Liver (tissue), 9 donors: Measurements from ENCODE around the gene CTRB1. TPM values are rescaled to one million over a fixed set of nuclear protein-coding genes. Genes with fewer than 3 reads are reported as not detected.

Experiments used
- DNase-seq: peaks from one replicate; pipeline ENCODE4 v3.0.0-alpha.2; 2017; ENCODE audit warnings: low spot score
- H3K27ac ChIP-seq, 2 donors: one replicate each; pipeline ENCODE4 v1.7.0; 2013; ENCODE audit warnings: inconsistent platforms in 2 of 2, low read length in 2 of 2, control low read depth in 1 of 2, low read depth in 1 of 2, mild to moderate bottlenecking in 1 of 2
- H3K27me3 ChIP-seq, 4 donors: one replicate each; pipeline versions ENCODE4 v1.6.1 to v1.7.0; 2013; ENCODE audit warnings: low read length in 3 of 4, inconsistent platforms in 1 of 4, mild to moderate bottlenecking in 1 of 4, moderate library complexity in 1 of 4; ENCODE audit not compliant: control insufficient read depth in 4 of 4, insufficient read depth in 4 of 4
- H3K36me3 ChIP-seq, 4 donors: one replicate each; pipeline versions ENCODE4 v1.6.1 to v1.7.0; 2013; ENCODE audit warnings: low read length in 3 of 4, mild to moderate bottlenecking in 3 of 4, low read depth in 1 of 4, moderate library complexity in 1 of 4; ENCODE audit not compliant: control insufficient read depth in 4 of 4, insufficient read depth in 3 of 4
- H3K4me1 ChIP-seq, 4 donors: one replicate each; pipeline versions ENCODE4 v1.6.1 to v1.7.0; 2013; ENCODE audit warnings: low read length in 3 of 4, mild to moderate bottlenecking in 3 of 4, moderate library complexity in 1 of 4; ENCODE audit not compliant: control insufficient read depth in 4 of 4, insufficient read depth in 4 of 4
- H3K4me3 ChIP-seq, 3 donors: one replicate each; pipeline versions ENCODE4 v1.6.1 to v1.7.0; 2013; ENCODE audit warnings: low read length in 3 of 3, control low read depth in 1 of 3, low read depth in 1 of 3, mild to moderate bottlenecking in 1 of 3
- H3K9ac ChIP-seq, 2 donors: one replicate each; pipeline ENCODE4 v1.7.0; 2013; ENCODE audit warnings: low read length in 2 of 2, mild to moderate bottlenecking in 2 of 2, moderate library complexity in 2 of 2, control low read depth in 1 of 2, low read depth in 1 of 2
- H3K9me3 ChIP-seq, 4 donors: one replicate each; pipeline versions ENCODE4 v1.6.1 to v1.7.0; 2013; ENCODE audit warnings: low read length in 3 of 4; ENCODE audit not compliant: control insufficient read depth in 4 of 4
- EGR1 ChIP-seq, 2 donors: IDR thresholded peaks; 2 replicates each; pipeline ENCODE4 v1.6.1; 2016 to 2018; ENCODE audit warnings: antibody characterized with exemption in 2 of 2, low read depth in 2 of 2
- FOXA1 ChIP-seq: IDR thresholded peaks from 2 replicates; pipeline ENCODE4 v1.6.1; 2016; ENCODE audit warnings: antibody characterized with exemption
- FOXA2 ChIP-seq: IDR thresholded peaks from 2 replicates; pipeline ENCODE4 v1.6.1; 2016; ENCODE audit warnings: antibody characterized with exemption
- GABPA ChIP-seq, 2 donors: IDR thresholded peaks in 1 of 2; conservative IDR thresholded peaks in 1 of 2; 2 replicates each; pipeline ENCODE4 v1.6.1; 2016; ENCODE audit warnings: antibody characterized with exemption in 2 of 2, mild to moderate bottlenecking in 1 of 2, moderate library complexity in 1 of 2
- HNF4A ChIP-seq, 2 donors: conservative IDR thresholded peaks; 2 replicates each; pipeline ENCODE4 v1.6.1; 2016; ENCODE audit warnings: antibody characterized with exemption in 2 of 2, mild to moderate bottlenecking in 2 of 2
- HNF4G ChIP-seq: IDR thresholded peaks from 2 replicates; pipeline ENCODE4 v1.6.1; 2016; ENCODE audit warnings: antibody characterized with exemption
- JUND ChIP-seq, 2 donors: IDR thresholded peaks; 2 replicates each; pipeline ENCODE4 v1.6.1; 2016; ENCODE audit warnings: antibody characterized with exemption in 2 of 2
- MAX ChIP-seq: IDR thresholded peaks from 2 replicates; pipeline ENCODE4 v1.6.1; 2016; ENCODE audit warnings: antibody characterized with exemption
- NR2F2 ChIP-seq: IDR thresholded peaks from 2 replicates; pipeline ENCODE4 v1.6.1; 2016; ENCODE audit warnings: antibody characterized with exemption
- RAD21 ChIP-seq, 2 donors: IDR thresholded peaks; 2 replicates each; pipeline ENCODE4 v1.6.1; 2016; ENCODE audit warnings: antibody characterized with exemption in 2 of 2, mild to moderate bottlenecking in 2 of 2
- REST ChIP-seq: IDR thresholded peaks from 2 replicates; pipeline ENCODE4 v1.6.1; 2016; ENCODE audit warnings: antibody characterized with exemption, mild to moderate bottlenecking
- RXRA ChIP-seq, 2 donors: IDR thresholded peaks; 2 replicates each; pipeline ENCODE4 v1.6.1; 2017 to 2018; ENCODE audit warnings: antibody characterized with exemption in 2 of 2, mild to moderate bottlenecking in 1 of 2
- SP1 ChIP-seq: IDR thresholded peaks from 2 replicates; pipeline ENCODE4 v1.6.1; 2018; ENCODE audit warnings: antibody characterized with exemption, mild to moderate bottlenecking
- TAF1 ChIP-seq: conservative IDR thresholded peaks from 2 replicates; pipeline ENCODE4 v1.6.1; 2016; ENCODE audit warnings: antibody characterized with exemption, mild to moderate bottlenecking
- YY1 ChIP-seq: IDR thresholded peaks from 2 replicates; pipeline ENCODE4 v1.6.1; 2016; ENCODE audit warnings: antibody characterized with exemption, mild to moderate bottlenecking
- ZBTB33 ChIP-seq: IDR thresholded peaks from 2 replicates; pipeline ENCODE4 v1.6.1; 2016; ENCODE audit warnings: antibody characterized with exemption
- WGBS: extraction: QIAGEN DNeasy Blood & Tissue Kit; methylation state at CpG from one replicate; pipeline ENCODE4 v1.1.7; 2013; 5-methylcytosine and 5-hydroxymethylcytosine counted together
- polyA plus RNA-seq, 2 donors: library from polyadenylated mRNA; stranded (reverse) in 1 of 2; unstranded in 1 of 2; fragments of 200-250 nt in 1 of 2; fragments of >200 nt in 1 of 2; fragmentation: Nextera tagmentation in 1 of 2; extraction: Ambion mirVana in 1 of 2; gene quantifications; one replicate each; pipeline versions ENCODE4 v1.2.1 to v1.2.3, GENCODE V29; 2013 to 2015
- total RNA-seq, 2 donors: library from RNA; depleted of rRNA; stranded (reverse); fragments of >200 nt; gene quantifications; one replicate each; pipeline ENCODE4 v1.2.3, GENCODE V29; 2014
- TF ChIP-seq, protein P1 (sequence below): IDR thresholded peaks from 2 replicates; pipeline ENCODE4 v1.6.1; 2016; ENCODE audit warnings: antibody characterized with exemption
- TF ChIP-seq, protein P2 (sequence below): fragments of 150-350 bp; IDR thresholded peaks from 2 replicates; pipeline ENCODE4 v1.5.1; 2017; ENCODE audit warnings: improper control_type of control experiment, low read depth, low read length; ENCODE audit not compliant: missing input control
- donor health status: healthy.
- donor health status: healthy.
- donor health status: healthy.
- donor health status: healthy.
- donor health status: healthy.

CTRB1 gene
- total and polyA plus RNA-seq, 4 donors, result not detected

- TF ChIP-seq FOXA1, result no peak
- no peak for TF ChIP-seq SP1
- H3K4me1 ChIP-seq, result peaks cover 25 to 51% (median 42%) of the 10 kb centered on the region in 4 donors
- peak overlapping the region in 1 of 2 donors; percentile 1 for H3K9ac ChIP-seq
- H3K9me3 ChIP-seq, result no peaks in the 10 kb centered on the region
- H3K4me3 ChIP-seq, result no peak overlapping the region
- WGBS, result 65% methylated on average over 5 of the region's 5 CpGs
- peak overlapping the region; percentile 88 to 97 for H3K27ac ChIP-seq
- H3K27me3 ChIP-seq, result no peaks in the 10 kb centered on the region
- H3K36me3 ChIP-seq, result no peaks in the 10 kb centered on the region
- no peak for DNase-seq
Measured at GRCh38 chr16:75262800-75263127, 44.0 kb downstream of the CTRB1 start.

DNA sequence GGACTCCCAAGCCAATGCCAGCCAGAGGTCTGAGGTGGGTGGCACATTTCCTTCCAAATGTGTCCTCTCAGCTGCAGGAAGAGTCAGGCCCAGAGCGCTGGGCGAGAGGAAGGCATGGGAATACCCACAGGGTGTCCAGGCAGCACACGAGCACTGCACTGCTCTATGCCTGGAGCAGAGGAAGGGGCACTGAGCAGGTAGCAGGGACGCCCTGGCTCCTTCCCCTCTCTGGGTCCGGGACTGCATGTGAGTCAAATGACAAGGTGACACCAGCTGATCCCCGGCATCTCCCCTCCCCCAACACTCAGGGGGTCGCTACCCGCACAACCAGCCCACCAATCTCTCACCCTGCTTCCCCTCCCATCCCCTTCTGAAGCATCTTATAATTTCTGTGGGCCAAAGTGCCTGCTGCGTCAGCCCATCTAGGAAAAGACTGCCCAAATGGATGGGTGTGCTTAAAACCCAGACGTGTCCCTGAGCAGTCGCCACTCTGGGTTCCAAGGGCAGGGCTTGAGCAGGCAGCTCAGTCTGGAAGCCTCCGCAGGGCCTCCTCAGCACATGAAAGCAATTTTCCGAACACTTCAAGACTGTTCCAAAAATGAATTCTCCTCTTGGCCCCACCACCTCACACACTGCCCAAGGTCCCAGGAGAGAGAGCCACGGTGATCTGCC is 44.6 kb downstream of the CTRB1 start:
- peaks cover 25 to 51% (median 42%) of the 10 kb centered on the region in 4 donors for H3K4me1 ChIP-seq
- H3K4me3 ChIP-seq, result peak overlapping the region in 1 of 3 donors; percentile 19
- no peaks in the 10 kb centered on the region for H3K27me3 ChIP-seq
- H3K36me3 ChIP-seq, result no peaks in the 10 kb centered on the region
- no peak for DNase-seq
- H3K27ac ChIP-seq, result peak overlapping the region; percentile 88 to 97
- no peaks in the 10 kb centered on the region for H3K9me3 ChIP-seq
- H3K9ac ChIP-seq, result peak overlapping the region; percentile 1 to 19
- WGBS, result 73% methylated on average over 14 of the region's 14 CpGs
- no peak for TF ChIP-seq RXRA (IDR thresholded peaks at IDR 0.05)

- Histone ChIP-seq H3K9ac (peak overlapping the region; percentile 36 to 76), H3K9me3 (no peaks in the 10 kb centered on the region), H3K27me3 (no peaks in the 10 kb centered on the region), H3K27ac (peak overlapping the region; percentile 88 to 97), H3K4me3 (peak overlapping the region in 2 of 3 donors; percentile 19 to 88), H3K4me1 (peaks cover 25 to 51% (median 42%) of the 10 kb centered on the region in 4 donors), H3K36me3 (no peaks in the 10 kb centered on the region)
- 22% methylated on average over 8 of the region's 8 CpGs for WGBS
- no peak for DNase-seq
- TF ChIP-seq RAD21 (IDR thresholded peaks at IDR 0.05) (peak; percentile 16 to 59), TAF1 (no peak), NR2F2 (peak; percentile 58), RXRA (IDR thresholded peaks at IDR 0.05) (peak; percentile 91 to 95), REST (peak; percentile 79), YY1 (peak; percentile 83), FOXA1 (peak; percentile 72), MAX (peak; percentile 82), GABPA (IDR thresholded peaks at IDR 0.05 in 1 of 2, conservative IDR thresholded peaks at IDR 0.05 in 1 of 2) (no peak), FOXA2 (peak; percentile 82), HNF4A (conservative IDR thresholded peaks at IDR 0.05) (peak; percentile 97), HNF4G (peak; percentile 91), ZBTB33 (no peak), EGR1 (IDR thresholded peaks at IDR 0.05; ENCODE audit: low read depth in 2 of 2) (peak in 1 of 2 donors; percentile 38), JUND (IDR thresholded peaks at IDR 0.05) (peak; percentile 70 to 88), SP1 (peak; percentile 89)
- TF ChIP-seq, protein P1, sequence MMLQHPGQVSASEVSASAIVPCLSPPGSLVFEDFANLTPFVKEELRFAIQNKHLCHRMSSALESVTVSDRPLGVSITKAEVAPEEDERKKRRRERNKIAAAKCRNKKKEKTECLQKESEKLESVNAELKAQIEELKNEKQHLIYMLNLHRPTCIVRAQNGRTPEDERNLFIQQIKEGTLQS, result no peak
- TF ChIP-seq, protein P2, sequence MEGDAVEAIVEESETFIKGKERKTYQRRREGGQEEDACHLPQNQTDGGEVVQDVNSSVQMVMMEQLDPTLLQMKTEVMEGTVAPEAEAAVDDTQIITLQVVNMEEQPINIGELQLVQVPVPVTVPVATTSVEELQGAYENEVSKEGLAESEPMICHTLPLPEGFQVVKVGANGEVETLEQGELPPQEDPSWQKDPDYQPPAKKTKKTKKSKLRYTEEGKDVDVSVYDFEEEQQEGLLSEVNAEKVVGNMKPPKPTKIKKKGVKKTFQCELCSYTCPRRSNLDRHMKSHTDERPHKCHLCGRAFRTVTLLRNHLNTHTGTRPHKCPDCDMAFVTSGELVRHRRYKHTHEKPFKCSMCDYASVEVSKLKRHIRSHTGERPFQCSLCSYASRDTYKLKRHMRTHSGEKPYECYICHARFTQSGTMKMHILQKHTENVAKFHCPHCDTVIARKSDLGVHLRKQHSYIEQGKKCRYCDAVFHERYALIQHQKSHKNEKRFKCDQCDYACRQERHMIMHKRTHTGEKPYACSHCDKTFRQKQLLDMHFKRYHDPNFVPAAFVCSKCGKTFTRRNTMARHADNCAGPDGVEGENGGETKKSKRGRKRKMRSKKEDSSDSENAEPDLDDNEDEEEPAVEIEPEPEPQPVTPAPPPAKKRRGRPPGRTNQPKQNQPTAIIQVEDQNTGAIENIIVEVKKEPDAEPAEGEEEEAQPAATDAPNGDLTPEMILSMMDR, result no peak
Measured at GRCh38 chr16:75263963-75264445, 45.2 kb downstream of the CTRB1 start.
